Amniotic stem cell (primary cell): ENCODE measurements around the gene GLDN.
"Not testable (repeated sequence)": the region's sequence is repeated elsewhere in the genome, so short reads cannot be mapped to it uniquely, and the experiment has no call there.

ENCODE experiments used
- DNase-seq: peaks from one replicate; lab custom pipeline; 2025; lab: John Stamatoyannopoulos, UW

GLDN gene

GRCh38 chr15:51388726-51389125 is 47.3 kb downstream of the GLDN start:
- no peak for DNase-seq

- no peak for DNase-seq
Observed at GRCh38 chr15:51390241-51390965, 48.9 kb downstream of the GLDN start.

- DNase-seq: no peak
Observed at GRCh38 chr15:51390966-51391422, 49.5 kb downstream of the GLDN start.

GRCh38 chr15:51396921-51397320 is 55.5 kb downstream of the GLDN start:
- DNase-seq: no peak

GRCh38 chr15:51398626-51399025 is 57.2 kb downstream of the GLDN start:
- DNase-seq: no peak

DNA sequence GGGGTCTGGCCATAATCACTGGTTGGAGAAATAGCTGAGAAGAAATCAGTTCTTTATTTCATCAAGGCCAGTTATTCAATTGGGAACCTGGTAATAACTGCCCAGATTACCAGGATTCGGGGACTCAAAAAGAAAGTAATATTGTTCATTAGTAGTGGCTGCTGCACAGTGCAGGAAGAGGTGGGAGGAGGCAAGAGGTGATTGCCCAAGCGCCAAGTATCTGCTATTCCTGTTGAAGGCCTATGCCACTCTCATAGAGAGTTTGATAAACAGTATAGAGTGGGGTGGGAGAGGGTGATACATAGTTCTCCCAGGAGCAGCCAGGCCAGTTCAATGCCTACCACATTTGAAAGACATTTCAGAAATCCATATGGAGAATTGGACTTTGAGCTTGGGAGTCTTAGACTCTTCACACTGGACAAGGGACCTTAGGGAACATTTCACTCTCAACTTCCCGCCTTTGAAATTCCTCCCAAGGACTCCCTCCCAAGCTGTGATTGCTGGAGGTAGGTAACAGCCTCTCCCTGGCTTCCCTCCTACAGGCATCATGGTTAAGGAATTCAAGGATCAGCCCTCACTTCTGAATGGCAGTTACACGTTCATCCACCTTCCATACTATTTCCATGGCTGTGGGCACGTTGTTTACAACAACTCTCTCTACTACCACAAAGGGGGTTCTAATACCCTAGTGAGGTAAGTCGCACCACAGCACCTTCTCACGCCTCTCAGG is 59.8 kb downstream of the GLDN start:
- no peak for DNase-seq

- no peak for DNase-seq
Observed at GRCh38 chr15:51401872-51402517, 60.5 kb downstream of the GLDN start.

GRCh38 chr15:51403072-51403878 is 61.8 kb downstream of the GLDN start:
- no peak for DNase-seq

DNA sequence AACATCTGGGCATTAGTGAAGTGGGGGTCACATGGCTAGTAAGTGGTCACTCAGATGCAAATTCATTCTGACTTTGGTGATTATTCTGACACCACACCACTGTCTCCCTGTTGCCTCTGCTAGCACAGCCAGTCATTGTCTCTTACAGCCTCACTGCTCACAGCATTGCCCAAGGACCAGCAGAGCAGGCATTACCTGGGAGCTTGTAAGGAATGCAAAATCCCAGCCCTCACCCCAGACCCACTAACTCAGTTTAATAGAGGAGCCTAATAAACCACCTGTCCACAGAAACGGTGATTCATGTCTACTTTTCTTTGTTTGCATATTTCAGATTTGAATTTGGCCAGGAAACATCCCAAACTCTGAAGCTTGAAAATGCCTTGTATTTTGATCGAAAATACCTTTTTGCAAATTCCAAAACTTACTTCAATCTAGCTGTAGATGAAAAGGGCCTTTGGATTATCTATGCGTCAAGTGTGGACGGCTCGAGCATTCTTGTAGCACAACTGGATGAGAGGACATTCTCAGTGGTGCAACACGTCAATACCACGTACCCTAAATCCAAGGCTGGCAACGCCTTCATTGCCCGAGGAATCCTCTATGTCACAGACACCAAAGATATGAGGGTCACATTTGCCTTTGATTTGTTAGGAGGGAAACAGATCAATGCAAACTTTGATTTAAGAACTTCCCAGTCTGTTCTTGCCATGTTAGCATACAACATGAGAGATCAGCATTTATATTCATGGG is 62.7 kb downstream of the GLDN start:
- DNase-seq: no peak

DNA sequence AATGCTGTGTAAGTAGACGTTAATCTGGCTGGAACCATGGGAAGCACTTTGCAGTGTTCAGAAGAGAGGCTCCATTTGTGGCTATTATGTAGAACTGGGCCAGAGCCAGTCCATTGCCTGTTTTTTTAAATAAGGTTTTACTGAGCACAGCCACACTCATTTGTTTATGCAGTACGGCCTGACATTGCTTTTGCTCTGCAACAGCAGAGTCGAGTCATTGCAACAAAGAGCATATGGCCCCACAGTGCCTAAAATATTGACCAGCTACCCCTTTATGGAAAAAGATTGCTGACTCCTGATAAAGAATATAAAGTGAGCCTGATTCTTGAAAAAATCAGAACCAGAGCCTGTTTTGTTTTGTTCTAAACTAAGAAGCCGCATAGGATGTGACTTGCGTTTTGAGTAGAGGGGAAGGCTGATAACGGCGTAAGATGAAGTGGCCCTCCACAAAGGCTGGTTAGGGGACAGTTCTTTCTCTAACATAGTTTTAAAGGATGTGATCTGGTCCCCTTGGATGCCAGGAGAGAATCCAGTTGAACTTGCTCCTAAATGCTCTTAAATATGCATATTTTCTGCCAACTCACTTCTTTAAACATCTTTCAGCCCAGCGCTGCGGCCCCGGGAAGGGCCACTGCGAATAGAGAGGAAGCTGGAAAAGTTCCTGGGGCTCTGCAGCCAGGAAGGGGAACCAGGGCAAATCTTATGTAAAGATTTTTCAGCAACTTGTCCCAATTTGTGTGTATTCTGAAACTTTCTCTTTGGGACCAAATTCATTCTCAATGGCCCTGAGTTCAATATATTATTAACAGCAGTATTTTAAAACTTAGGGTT is 64.5 kb downstream of the GLDN start:
- no peak for DNase-seq

- DNase-seq: no peak
Observed at GRCh38 chr15:51414256-51414860, 72.9 kb downstream of the GLDN start.

DNA sequence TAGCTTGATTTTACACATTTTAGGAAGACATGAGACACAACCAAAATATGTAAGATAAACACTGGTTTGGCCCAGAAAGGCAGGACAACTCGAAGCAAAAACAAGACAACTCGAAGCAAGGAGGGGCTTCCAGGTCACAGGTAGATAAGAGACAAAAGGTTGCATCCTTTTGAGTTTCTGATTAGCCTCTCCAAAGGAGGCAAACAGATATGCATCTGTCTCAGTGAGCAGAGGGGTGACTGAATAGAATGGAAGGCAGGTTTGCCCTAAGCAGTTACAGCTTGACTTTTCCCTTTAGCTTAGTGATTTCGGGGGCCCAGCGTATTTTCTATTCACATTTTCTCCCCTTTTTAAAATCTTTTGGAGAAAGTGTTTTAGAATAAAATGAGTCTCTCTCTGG is 74.7 kb downstream of the GLDN start:
- no peak for DNase-seq

DNA sequence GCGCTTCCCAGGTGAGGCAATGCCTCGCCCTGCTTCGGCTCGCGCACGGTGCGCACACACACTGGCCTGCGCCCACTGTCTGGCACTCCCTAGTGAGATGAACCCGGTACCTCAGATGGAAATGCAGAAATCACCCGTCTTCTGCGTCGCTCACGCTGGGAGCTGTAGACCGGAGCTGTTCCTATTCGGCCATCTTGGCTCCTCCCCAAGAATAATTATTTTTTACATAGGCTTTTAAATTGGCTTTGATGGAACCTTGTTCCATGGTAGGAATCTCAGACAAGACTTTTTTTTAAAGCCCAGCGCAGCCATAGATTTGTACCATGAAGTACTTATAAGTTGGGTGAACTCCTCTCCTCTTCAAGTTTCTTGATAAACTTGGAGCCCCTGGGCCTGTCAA is 81.6 kb downstream of the GLDN start:
- DNase-seq: not testable (repeated sequence)

DNA sequence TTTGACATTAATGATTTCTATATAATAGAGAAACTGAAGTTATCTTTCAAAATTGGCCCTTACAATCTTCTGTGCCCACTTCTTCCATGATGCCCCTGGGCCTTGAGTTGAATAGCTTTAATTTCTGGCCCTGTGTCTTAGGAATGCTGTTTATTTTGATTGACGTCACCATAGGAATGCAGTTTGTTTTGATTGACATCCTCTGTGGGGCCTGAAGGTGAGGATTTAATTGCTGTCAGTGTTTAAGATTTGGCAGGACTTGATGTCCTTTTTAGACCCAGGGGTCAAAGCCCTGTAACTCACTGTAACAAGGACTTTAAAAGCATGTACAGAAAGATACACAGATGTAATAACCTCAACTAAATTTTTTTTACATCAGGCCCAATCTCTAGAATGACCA is 83.3 kb downstream of the GLDN start:
- no peak for DNase-seq

- DNase-seq: no peak
Observed at GRCh38 chr15:51425517-51426040, 84.1 kb downstream of the GLDN start.

GRCh38 chr15:51438526-51438925 is 97.1 kb downstream of the GLDN start:
- DNase-seq: no peak

- no peak for DNase-seq
Observed at GRCh38 chr15:51443282-51443914, 101.9 kb downstream of the GLDN start.

DNA sequence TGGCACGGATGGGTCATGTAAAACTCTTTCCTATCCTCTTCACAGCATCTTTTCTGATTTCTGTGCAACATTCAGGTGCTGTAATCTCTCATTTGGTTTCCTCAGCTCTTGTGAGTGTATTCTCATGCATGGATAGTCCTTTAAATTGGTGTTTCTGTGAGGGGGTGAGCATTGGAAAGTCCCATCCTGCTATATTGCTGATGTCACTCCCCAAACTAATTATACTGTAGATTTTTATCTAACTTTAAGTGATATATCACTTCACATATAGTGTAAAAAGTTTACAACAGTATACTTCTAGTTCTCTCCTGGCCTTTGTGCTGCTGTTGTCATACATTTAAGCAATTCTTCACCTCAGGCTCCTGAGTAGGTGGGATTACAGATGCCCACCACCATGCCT is 102.7 kb downstream of the GLDN start:
- DNase-seq: no peak

DNA sequence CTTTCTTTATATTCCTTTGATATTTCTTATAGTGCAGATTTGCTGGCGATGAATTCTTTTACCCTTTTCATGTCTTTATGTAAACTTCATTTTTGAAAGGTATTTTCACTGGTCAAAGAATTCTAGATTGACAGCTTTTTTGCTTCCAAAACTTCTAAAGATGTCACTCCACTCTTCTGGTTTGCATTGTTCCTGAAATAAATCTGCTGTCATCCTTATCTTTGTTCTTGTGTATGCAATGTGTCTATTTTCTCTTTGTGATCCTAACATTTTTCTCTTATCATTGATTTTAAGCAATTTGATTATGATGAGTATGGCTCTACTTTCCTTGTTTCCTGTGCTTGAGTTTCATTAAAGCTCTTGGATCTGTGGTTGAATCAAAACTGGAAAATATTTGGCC is 103.4 kb downstream of the GLDN start:
- DNase-seq: no peak
